ENCODE measurements around the gene RTP5. TPM values are rescaled to one million over a fixed set of nuclear protein-coding genes. Genes with fewer than 3 reads are reported as not detected.
"Not testable (repeated sequence)": the region's sequence is repeated elsewhere in the genome, so short reads cannot be mapped to it uniquely, and the experiment has no call there.

RTP5 gene
- total RNA-seq (2014; rRNA removed; shearing (Covaris generic)), result not detected in 2 replicates

- Histone ChIP-seq H3K4me3 (no peak within 1 kb of the TSS), H3K4me1 (replicated peaks) (no peaks in the 10 kb centered on the region; the same call in 1 of the 2 replicates), H3K9me3 (replicated peaks) (no peaks in the 10 kb centered on the region; the same call in 1 of the 2 replicates), H3K27ac (no peak within 1 kb of the TSS), H3K27me3 (replicated peaks) (peaks cover 48% of the 10 kb centered on the region), H3K36me3 (no peaks in the 10 kb centered on the region)
- DNase-seq (ENCODE audit: low read depth in 1 of 2, low spot score in 2 of 2), result no peak
Measured at GRCh38 chr2:241869087-241869961, at the start of gene RTP5. TSS of gene RTP5 (plus strand) at chr2:241869729. CDS start at chr2:241869757, 28 bp downstream.

- not testable (repeated sequence) for H3K4me1 ChIP-seq (replicated peaks); H3K9me3 ChIP-seq (replicated peaks); H3K36me3 ChIP-seq; H3K4me3 ChIP-seq; H3K27ac ChIP-seq
- H3K27me3 ChIP-seq (replicated peaks), result peaks cover 18% of the 10 kb centered on the region
- peak in 1 of 2 experiments; percentile 29 for DNase-seq (ENCODE audit: low read depth in 1 of 2, low spot score in 2 of 2)
Measured at GRCh38 chr2:241819947-241820624, 49.4 kb upstream of the RTP5 start.

DNA sequence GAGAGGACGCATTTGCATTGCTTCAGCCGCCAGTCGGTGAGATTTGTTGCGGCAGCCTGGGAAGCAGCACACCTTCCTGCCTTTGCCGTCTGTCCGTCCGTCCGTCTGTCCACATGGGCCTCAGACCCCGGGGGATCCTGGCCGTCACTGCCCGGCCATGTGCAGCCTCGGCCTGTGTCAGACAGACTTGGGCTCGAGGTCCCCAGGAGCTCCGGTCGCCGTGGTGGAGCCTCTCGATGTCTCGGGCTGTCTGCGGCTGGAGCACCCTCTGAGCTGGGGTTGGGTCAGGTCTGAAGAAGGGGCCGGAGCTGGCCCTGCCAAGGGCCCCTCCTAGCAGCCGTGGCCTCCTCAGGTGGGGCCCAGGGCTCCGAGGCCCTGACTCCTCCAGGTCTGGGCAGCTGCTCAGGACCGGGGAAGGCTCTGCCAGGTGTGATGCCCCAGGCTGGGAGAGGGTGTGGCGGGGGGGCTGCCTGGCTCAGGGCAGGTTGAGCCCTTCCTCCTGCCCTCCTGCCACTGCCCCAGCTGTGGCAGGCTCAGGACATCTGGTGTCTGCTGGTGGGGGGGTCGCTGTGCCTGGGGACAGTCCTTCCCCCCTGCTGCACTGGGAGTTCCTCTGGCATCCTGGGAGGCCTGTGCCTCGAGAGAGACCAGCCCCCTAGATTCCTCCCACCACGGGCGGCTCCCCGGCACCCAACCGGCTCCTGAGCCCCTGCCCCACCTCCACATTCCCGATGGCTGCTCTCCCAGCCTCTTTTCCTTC is 48.7 kb upstream of the RTP5 start:
- Histone ChIP-seq H3K27me3 (replicated peaks) (peaks cover 16% of the 10 kb centered on the region), H3K4me3 (no peak overlapping the region), H3K36me3 (no peaks in the 10 kb centered on the region), H3K27ac (no peak overlapping the region), H3K4me1 (replicated peaks) (no peaks in the 10 kb centered on the region), H3K9me3 (replicated peaks) (no peaks in the 10 kb centered on the region)
- DNase-seq (ENCODE audit: low read depth in 1 of 2, low spot score in 2 of 2), result peak in 1 of 2 experiments; percentile 41

DNA sequence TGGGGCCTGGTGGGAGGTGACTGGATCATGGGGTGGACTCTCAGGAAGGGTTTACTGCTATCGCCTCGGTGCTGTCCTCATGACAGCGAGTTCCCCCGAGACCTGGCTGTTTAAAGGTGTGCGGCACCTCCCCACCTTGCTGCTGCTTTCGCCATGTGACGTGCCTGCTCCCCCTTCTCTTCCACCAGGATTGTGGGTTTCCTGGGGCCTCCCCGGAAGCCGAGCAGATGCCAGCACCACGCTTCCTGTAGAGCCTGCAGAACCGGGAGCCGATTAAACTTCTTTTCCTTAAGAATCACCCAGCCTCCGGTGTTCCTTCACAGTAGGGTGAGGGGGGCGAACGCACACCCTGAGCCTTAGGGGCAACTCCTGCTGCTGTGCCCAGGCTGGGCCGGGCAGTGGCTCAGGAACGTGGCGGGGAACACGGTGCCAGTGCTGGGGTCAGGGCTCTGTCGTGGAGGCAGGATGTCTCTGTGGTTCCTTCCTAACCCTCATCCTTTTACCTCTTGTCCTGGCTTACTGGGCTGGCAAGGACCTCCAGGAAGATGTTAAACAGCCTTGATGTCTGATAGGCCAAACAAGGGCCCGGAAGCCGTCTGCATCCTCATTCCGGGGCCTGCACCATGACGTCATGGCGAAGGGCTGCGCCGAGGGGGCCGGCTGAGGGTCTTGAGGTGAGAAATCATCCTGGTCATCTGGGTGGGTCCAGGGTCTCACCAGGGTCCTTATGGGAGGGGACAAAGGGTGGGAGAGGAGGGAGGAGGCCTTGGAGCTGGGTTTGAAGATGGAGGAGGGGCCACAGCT is 47.9 kb upstream of the RTP5 start:
- Histone ChIP-seq H3K4me3 (no peak overlapping the region), H3K36me3 (no peaks in the 10 kb centered on the region), H3K27me3 (replicated peaks) (peaks cover 8% of the 10 kb centered on the region), H3K27ac (no peak overlapping the region), H3K4me1 (replicated peaks) (no peaks in the 10 kb centered on the region), H3K9me3 (replicated peaks) (0 out of 2 replicates have a peak, but pooled peaks cover 3% of the 10 kb centered on the region)
- peak in 1 of 2 experiments; percentile 36 for DNase-seq (ENCODE audit: low read depth in 1 of 2, low spot score in 2 of 2)

DNA sequence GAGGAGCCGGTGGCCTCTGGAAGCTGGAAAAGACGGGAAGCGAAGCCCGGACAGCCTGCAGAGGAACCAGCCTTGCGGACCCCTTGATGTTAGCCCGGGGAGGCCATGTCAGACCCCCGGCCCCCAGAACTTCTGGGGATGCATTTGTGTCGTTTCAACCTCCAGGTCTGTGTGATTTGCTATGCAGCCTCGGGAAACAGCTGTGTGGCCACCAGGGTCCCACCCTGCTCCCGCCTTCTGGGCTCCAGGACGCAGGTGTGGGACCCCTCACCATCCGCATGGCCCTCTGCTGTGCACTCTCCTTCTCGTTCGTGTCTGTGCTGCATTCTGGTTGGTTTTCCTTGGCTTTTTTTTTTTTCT is 47.3 kb upstream of the RTP5 start:
- no peaks in the 10 kb centered on the region for H3K4me1 ChIP-seq (replicated peaks)
- peaks cover 4% of the 10 kb centered on the region; the same call in 1 of the 2 replicates for H3K27me3 ChIP-seq (replicated peaks)
- no peak overlapping the region for H3K27ac ChIP-seq
- peak in 1 of 2 experiments; percentile 32 for DNase-seq (ENCODE audit: low read depth in 1 of 2, low spot score in 2 of 2)
- peaks cover 8% of the 10 kb centered on the region; the same call in 1 of the 2 replicates for H3K9me3 ChIP-seq (replicated peaks)
- H3K36me3 ChIP-seq, result no peaks in the 10 kb centered on the region
- no peak overlapping the region for H3K4me3 ChIP-seq

GRCh38 chr2:241823531-241824437 is 45.7 kb upstream of the RTP5 start:
- H3K9me3 ChIP-seq (replicated peaks), result peaks cover 13% of the 10 kb centered on the region; the same call in 1 of the 2 replicates
- DNase-seq (ENCODE audit: low read depth in 1 of 2, low spot score in 2 of 2), result peak in 1 of 2 experiments; percentile 35
- not testable (repeated sequence) for H3K4me1 ChIP-seq (replicated peaks); H3K27me3 ChIP-seq (replicated peaks); H3K4me3 ChIP-seq; H3K36me3 ChIP-seq; H3K27ac ChIP-seq

DNA sequence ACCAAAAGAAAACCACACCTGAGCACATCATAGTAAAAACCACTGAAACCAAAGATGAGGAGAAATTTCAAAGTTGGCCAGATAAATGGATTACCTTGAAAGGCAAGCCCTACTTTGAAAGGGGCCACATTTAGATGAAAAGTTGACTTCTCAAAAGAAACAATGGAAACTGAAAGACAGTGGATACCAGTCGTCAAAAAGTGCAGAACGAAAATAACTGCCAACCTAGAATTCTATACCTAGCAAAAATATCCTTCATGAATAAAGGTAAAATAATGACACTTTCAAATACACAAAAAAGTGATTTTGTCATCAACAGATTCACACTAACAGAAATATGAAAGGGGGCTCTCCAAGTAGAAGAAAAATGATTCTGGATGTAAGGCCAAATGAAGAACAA is 42.1 kb upstream of the RTP5 start:
- Histone ChIP-seq H3K4me3 (no peak overlapping the region), H3K4me1 (replicated peaks) (no peaks in the 10 kb centered on the region), H3K27ac (no peak overlapping the region), H3K9me3 (replicated peaks) (peaks cover 13% of the 10 kb centered on the region; the same call in 1 of the 2 replicates), H3K27me3 (replicated peaks) (no peaks in the 10 kb centered on the region), H3K36me3 (no peaks in the 10 kb centered on the region)
- DNase-seq (ENCODE audit: low read depth in 1 of 2, low spot score in 2 of 2), result no peak

DNA sequence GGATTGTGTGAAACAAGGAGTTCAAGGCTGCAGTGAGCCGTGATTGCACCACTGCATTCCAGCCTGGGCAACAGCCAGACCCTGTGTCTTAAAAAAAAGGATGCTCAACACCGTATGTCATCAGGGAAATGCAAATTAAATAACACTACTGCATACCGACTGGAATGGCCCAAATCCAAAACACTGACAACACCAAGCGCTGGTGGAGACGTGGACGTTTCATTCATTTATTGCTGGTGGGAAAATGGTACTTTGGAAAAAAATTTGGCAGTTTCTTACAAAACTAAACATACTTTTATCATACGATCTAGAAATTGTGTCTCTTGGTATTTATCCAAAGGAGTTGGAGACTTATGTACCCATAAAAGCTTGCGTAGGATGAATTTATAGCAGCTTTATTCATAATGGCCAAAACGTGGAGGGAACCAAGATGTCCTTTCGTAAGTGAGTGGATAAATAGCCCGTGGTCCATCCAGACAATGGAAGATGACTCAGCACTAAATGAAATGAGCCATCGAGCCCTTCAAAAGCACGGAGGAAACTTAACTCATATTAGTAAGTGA is 36.3 kb upstream of the RTP5 start:
- H3K36me3 ChIP-seq, result no peaks in the 10 kb centered on the region
- H3K27me3 ChIP-seq (replicated peaks), result peaks cover 8% of the 10 kb centered on the region; the same call in 1 of the 2 replicates
- no peak for DNase-seq (ENCODE audit: low read depth in 1 of 2, low spot score in 2 of 2)
- 0 out of 2 replicates have a peak, but pooled peaks cover 2% of the 10 kb centered on the region for H3K9me3 ChIP-seq (replicated peaks)
- H3K4me3 ChIP-seq, result no peak overlapping the region
- peaks cover 6% of the 10 kb centered on the region; the same call in 1 of the 2 replicates for H3K4me1 ChIP-seq (replicated peaks)
- H3K27ac ChIP-seq, result no peak overlapping the region

DNA sequence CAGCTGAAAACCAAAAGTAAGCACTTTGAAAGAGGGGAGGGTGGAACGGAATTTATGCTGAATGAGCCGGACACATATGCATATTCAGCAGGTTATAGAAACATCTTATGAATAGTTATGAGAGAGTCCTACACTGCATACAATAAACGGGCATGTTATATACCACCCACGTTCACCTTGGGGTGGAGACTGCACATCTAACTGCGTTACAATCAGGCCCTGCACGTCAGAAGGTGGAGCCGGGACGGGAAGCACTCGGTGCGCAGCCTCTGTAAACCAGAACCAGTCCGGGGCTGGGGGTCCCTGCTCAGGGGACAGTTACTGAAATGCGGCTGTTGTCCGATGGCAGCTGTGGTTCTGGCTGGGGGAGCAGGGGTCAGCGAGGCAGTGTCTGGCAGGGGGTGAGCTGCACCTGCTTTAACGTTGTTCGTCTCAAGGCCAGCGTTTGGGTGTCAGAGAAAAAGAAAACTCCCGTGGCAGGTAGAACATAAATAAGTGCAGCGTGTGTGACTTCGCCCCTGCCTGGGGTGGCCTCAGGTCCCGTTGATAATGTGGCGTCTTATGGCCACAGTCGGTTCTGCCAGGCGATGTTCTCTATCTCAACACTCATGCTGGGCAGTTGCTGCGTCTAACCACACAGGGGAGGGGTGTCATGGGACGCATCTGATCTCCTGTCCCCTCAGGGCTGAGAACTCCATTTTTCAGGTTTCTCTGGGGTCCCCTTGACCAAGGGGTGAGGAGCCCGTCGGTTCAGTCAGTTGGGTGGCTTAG is 35.6 kb upstream of the RTP5 start:
- not testable (repeated sequence) for H3K36me3 ChIP-seq; H3K4me3 ChIP-seq; H3K27ac ChIP-seq; H3K4me1 ChIP-seq (replicated peaks); H3K9me3 ChIP-seq (replicated peaks)
- peaks cover 10% of the 10 kb centered on the region; the same call in 1 of the 2 replicates for H3K27me3 ChIP-seq (replicated peaks)
- peak in 1 of 2 experiments; percentile 25 for DNase-seq (ENCODE audit: low read depth in 1 of 2, low spot score in 2 of 2)

DNA sequence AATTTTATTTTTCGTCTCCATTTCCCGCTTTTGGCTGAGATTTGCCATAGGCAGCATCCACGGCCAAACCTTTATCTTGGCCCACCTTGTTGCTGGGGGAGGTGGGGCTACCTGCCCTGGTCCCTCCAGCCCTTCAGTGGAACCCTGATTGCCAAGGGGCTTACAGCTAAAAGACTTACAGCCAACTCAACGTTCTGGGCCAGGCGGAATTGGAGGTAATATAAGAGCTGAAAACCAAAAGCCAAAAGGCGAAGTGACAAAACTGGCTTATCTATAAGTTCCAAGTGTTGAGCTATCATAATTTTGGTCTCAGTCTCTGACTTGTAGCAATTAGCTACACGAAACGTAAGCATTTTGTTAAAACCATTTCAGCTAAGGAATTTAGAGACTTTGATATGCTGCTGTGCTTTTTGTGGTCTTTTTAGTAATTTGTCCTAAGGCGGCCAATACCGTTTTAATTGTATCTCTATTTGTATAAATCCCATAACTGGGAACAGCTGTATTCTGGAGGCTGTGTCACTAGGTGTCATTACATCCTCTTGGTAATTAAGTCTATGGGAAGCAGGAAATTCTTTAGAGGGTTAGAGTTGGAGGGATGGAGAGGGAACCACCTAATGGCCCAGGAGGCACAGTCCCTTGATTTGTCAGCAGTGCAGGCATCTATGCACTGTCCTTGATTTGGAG is 34.9 kb upstream of the RTP5 start:
- 0 out of 2 replicates have a peak, but pooled peaks cover 2% of the 10 kb centered on the region for H3K9me3 ChIP-seq (replicated peaks)
- H3K27me3 ChIP-seq (replicated peaks), result peaks cover 15% of the 10 kb centered on the region
- H3K36me3 ChIP-seq, result no peaks in the 10 kb centered on the region
- no peak overlapping the region for H3K27ac ChIP-seq
- no peak overlapping the region for H3K4me3 ChIP-seq
- H3K4me1 ChIP-seq (replicated peaks), result peaks cover 6% of the 10 kb centered on the region; the same call in 1 of the 2 replicates
- DNase-seq (ENCODE audit: low read depth in 1 of 2, low spot score in 2 of 2), result peak in 1 of 2 experiments; percentile 22

GRCh38 chr2:241835611-241836010 is 33.9 kb upstream of the RTP5 start:
- Histone ChIP-seq H3K27ac (no peak overlapping the region), H3K4me3 (no peak overlapping the region), H3K36me3 (no peaks in the 10 kb centered on the region), H3K4me1 (replicated peaks) (peaks cover 6% of the 10 kb centered on the region; the same call in 1 of the 2 replicates), H3K9me3 (replicated peaks) (0 out of 2 replicates have a peak, but pooled peaks cover 2% of the 10 kb centered on the region), H3K27me3 (replicated peaks) (peaks cover 18% of the 10 kb centered on the region)
- peak in 1 of 2 experiments; percentile 15 for DNase-seq (ENCODE audit: low read depth in 1 of 2, low spot score in 2 of 2)

Measured in SJSA1 (cell line).